ENCODE measurements around the gene ACSS1.
A peak's percentile ranks its signal among the peaks of the same experiment; 100 is the strongest.

Gene ACSS1

GRCh38 chr20:25058051-25058846 is at the start of gene ACSS1:
ACSS1 (minus strand) TSS chr20:25058139; CDS start chr20:25058102, 37 bp downstream.
- peak; percentile 66 for DNase-seq (ENCODE audit: low spot score)
- H3K27ac Mint-ChIP-seq = peak within 1 kb of the TSS; percentile 86
- H3K27me3 Mint-ChIP-seq (ENCODE audit: low read depth) = peaks cover 27% of the 10 kb centered on the region
- no peaks in the 10 kb centered on the region for H3K9me3 Mint-ChIP-seq
- peaks cover 44% of the 10 kb centered on the region for H3K4me1 Mint-ChIP-seq (ENCODE audit: low read depth)
- H3K36me3 Mint-ChIP-seq (ENCODE audit: low read depth) = peaks cover 15% of the 10 kb centered on the region
- peak within 1 kb of the TSS; percentile 83 for H3K4me3 Mint-ChIP-seq

GRCh38 chr20:25103526-25103925 is 45.6 kb upstream of the ACSS1 start:
- no peak overlapping the region for H3K4me3 Mint-ChIP-seq
- no peaks in the 10 kb centered on the region for H3K36me3 Mint-ChIP-seq (ENCODE audit: low read depth)
- no peaks in the 10 kb centered on the region for H3K9me3 Mint-ChIP-seq
- no peak overlapping the region for H3K27ac Mint-ChIP-seq
- DNase-seq (ENCODE audit: low spot score) = no peak
- H3K4me1 Mint-ChIP-seq (ENCODE audit: low read depth) = peaks cover 8% of the 10 kb centered on the region
- peaks cover 15% of the 10 kb centered on the region for H3K27me3 Mint-ChIP-seq (ENCODE audit: low read depth)

DNA sequence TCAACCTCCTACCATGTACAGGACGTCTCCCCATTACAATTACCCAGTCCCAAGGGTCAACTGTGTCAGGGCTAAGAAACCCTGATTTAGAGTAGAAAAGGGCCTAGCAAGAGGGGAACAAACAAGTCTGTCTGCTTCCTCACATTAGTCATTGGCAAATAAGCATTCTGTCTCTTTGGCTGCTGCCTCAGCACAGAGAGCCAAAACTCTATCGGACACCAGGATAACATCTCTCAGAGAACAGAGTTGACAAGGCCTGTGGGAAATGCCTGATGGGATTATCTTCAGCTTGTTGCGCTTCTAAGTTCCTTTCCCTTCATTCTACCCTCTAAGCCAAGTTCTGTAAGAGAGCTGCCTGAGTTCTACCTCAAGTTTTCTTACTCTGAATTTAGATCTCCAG is 43.0 kb upstream of the ACSS1 start:
- Mint-ChIP-seq H3K9me3 (no peaks in the 10 kb centered on the region), H3K36me3 (ENCODE audit: low read depth) (no peaks in the 10 kb centered on the region), H3K4me3 (no peak overlapping the region), H3K27me3 (ENCODE audit: low read depth) (peaks cover 8% of the 10 kb centered on the region), H3K27ac (no peak overlapping the region), H3K4me1 (ENCODE audit: low read depth) (peaks cover 9% of the 10 kb centered on the region)
- no peak for DNase-seq (ENCODE audit: low spot score)

- Mint-ChIP-seq H3K4me3 (no peak overlapping the region), H3K4me1 (ENCODE audit: low read depth) (peaks cover 9% of the 10 kb centered on the region), H3K36me3 (ENCODE audit: low read depth) (no peaks in the 10 kb centered on the region), H3K27me3 (ENCODE audit: low read depth) (peaks cover 15% of the 10 kb centered on the region), H3K9me3 (no peaks in the 10 kb centered on the region), H3K27ac (no peak overlapping the region)
- no peak for DNase-seq (ENCODE audit: low spot score)
Measured at GRCh38 chr20:25099601-25100140, 41.7 kb upstream of the ACSS1 start.

DNA sequence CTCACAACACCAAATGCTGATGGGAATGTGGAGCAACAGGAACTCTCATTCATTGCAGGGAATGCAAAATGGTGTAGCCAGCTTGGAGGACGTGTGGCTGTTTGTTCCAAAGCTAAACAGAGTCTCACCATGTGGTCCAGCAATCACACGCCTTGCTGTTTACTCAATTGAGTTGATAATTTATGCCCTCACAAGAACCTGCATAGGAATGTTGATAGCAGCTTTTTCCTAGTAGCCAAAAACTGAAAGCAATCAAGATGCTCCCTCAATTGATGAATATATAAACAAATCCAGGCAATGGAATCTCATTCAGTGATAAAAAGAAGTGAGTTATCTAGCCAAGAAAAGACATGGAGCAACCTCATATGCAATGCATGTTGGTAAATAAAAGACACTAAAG is 39.6 kb upstream of the ACSS1 start:
- H3K4me3 Mint-ChIP-seq = no peak overlapping the region
- H3K9me3 Mint-ChIP-seq = no peaks in the 10 kb centered on the region
- peaks cover 9% of the 10 kb centered on the region for H3K4me1 Mint-ChIP-seq (ENCODE audit: low read depth)
- no peaks in the 10 kb centered on the region for H3K36me3 Mint-ChIP-seq (ENCODE audit: low read depth)
- peaks cover 18% of the 10 kb centered on the region for H3K27me3 Mint-ChIP-seq (ENCODE audit: low read depth)
- no peak for DNase-seq (ENCODE audit: low spot score)
- H3K27ac Mint-ChIP-seq = no peak overlapping the region

DNA sequence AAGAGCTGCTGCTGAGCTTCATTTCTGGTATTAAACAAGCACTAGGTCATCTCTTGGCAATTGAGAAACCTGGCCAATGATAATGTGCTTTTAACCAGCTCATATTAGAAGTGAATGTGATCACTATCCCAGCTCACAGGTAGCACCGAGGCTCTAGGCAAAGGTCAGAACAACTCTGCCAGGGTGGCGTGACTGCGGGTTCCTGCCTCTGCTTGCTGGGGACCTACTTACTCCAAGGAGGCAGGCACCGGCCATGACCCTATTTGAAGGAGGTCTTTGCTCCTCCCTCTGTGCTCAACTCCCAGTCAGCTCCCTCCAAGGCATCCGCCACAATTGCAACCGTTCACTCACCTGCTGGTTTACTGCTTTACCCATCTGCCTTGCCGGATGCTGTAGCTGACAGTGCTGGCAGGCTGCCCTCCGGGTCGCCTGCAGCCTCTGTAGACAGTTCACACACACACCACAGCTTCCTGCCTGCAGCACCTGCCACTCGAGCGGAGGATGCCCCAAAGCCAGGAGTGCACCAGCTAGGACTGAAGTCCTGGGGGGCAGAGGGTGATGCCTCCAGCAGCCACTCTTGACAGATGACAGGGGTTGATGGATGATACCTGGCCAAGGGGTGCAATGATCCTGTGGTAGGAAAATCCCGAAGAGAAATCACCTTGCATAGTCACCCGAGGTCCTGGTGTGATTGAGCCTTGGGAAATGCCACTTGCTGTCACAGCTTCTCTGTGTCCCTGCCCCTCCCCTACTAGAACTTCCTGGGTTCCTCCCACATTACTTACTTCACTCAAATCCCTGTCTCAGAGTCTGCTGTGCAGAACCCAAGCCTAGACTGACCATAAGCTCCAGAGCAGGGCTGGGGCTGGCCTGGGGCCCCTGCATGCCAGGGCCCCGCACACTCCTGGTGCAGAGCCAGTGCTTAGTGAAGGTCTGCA is 32.8 kb upstream of the ACSS1 start:
- peak; percentile 32 for DNase-seq (ENCODE audit: low spot score)
- Mint-ChIP-seq H3K27me3 (ENCODE audit: low read depth) (peaks cover 25% of the 10 kb centered on the region), H3K4me3 (peak overlapping the region; percentile 28), H3K36me3 (ENCODE audit: low read depth) (no peaks in the 10 kb centered on the region), H3K27ac (peak overlapping the region; percentile 47), H3K9me3 (no peaks in the 10 kb centered on the region), H3K4me1 (ENCODE audit: low read depth) (peaks cover 19% of the 10 kb centered on the region)

DNA sequence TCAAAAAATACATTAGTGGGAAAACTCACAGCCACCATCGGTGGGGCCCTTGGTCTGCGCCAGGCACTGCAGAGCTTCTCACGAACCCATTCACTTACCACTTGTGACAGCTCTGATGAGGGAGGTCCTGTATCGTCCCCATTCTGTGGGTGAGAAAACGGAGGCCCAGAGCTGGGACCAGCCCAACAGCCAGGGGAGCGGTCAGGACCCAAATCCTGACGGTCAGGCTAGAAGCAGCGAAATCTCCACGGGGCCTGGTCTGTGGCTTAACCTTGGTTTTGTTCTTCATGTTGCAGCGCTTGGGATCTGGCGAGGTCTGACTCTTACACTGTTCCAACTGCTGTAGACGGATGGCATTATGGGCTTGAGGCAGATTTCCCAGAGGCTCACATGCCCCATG is 31.7 kb upstream of the ACSS1 start:
- no peak for DNase-seq (ENCODE audit: low spot score)
- no peaks in the 10 kb centered on the region for H3K36me3 Mint-ChIP-seq (ENCODE audit: low read depth)
- H3K4me3 Mint-ChIP-seq = no peak overlapping the region
- H3K27me3 Mint-ChIP-seq (ENCODE audit: low read depth) = peaks cover 27% of the 10 kb centered on the region
- no peaks in the 10 kb centered on the region for H3K9me3 Mint-ChIP-seq
- peaks cover 19% of the 10 kb centered on the region for H3K4me1 Mint-ChIP-seq (ENCODE audit: low read depth)
- no peak overlapping the region for H3K27ac Mint-ChIP-seq

DNA sequence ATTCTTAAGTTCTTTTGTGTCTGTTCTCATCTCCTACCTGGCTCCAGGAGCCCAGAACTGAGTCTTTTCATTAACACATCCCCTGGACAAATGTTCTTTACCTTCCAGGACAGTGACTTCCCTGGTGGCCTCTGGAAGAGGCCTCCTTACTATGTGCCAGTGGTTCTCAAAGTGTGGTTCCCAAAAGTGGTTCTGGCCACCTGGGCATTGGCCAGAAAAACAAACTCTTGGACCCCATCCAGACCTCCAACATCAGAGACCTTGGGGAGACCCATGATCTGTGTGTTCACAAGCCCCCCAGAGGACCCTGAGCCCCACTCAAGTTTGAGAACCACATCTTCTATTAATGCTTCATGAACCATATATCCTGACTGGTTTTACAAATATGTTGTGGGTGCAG is 31.2 kb upstream of the ACSS1 start:
- Mint-ChIP-seq H3K4me3 (peak overlapping the region; percentile 18), H3K4me1 (ENCODE audit: low read depth) (peaks cover 19% of the 10 kb centered on the region), H3K27ac (no peak overlapping the region), H3K9me3 (no peaks in the 10 kb centered on the region), H3K36me3 (ENCODE audit: low read depth) (no peaks in the 10 kb centered on the region), H3K27me3 (ENCODE audit: low read depth) (peaks cover 33% of the 10 kb centered on the region)
- no peak for DNase-seq (ENCODE audit: low spot score)

DNA sequence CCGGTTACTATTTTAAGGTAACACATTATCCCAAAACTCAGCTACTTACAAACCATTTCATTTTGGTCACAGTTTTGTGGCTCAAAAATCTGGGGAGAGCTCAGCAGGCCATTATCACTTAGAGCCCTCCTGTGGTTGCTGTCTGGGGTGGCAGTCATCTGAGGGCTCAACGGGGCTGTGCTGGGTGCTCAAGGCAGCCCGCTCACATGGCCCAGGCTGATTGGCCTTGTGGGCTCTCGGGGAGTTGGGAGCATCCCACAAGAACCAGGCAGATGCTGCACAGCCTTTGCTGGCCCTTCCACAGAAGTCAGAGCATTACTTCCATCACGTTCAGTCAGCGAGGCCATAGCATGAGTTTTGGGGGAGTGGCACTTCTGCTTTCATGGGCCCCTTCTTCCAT is 30.3 kb upstream of the ACSS1 start:
- peaks cover 39% of the 10 kb centered on the region for H3K27me3 Mint-ChIP-seq (ENCODE audit: low read depth)
- no peak for DNase-seq (ENCODE audit: low spot score)
- no peak overlapping the region for H3K4me3 Mint-ChIP-seq
- no peaks in the 10 kb centered on the region for H3K36me3 Mint-ChIP-seq (ENCODE audit: low read depth)
- H3K9me3 Mint-ChIP-seq = no peaks in the 10 kb centered on the region
- no peak overlapping the region for H3K27ac Mint-ChIP-seq
- H3K4me1 Mint-ChIP-seq (ENCODE audit: low read depth) = peaks cover 24% of the 10 kb centered on the region

GRCh38 chr20:25087186-25087929 is 29.4 kb upstream of the ACSS1 start:
- Mint-ChIP-seq H3K4me1 (ENCODE audit: low read depth) (peaks cover 24% of the 10 kb centered on the region), H3K36me3 (ENCODE audit: low read depth) (no peaks in the 10 kb centered on the region), H3K9me3 (no peaks in the 10 kb centered on the region), H3K27ac (no peak overlapping the region), H3K27me3 (ENCODE audit: low read depth) (peaks cover 46% of the 10 kb centered on the region), H3K4me3 (no peak overlapping the region)
- DNase-seq (ENCODE audit: low spot score) = no peak

- Mint-ChIP-seq H3K36me3 (ENCODE audit: low read depth) (no peaks in the 10 kb centered on the region), H3K27ac (no peak overlapping the region), H3K4me3 (no peak overlapping the region), H3K9me3 (no peaks in the 10 kb centered on the region), H3K4me1 (ENCODE audit: low read depth) (peaks cover 16% of the 10 kb centered on the region), H3K27me3 (ENCODE audit: low read depth) (peaks cover 53% of the 10 kb centered on the region)
- DNase-seq (ENCODE audit: low spot score) = no peak
Measured at GRCh38 chr20:25085756-25086495, 28.0 kb upstream of the ACSS1 start.

- Mint-ChIP-seq H3K9me3 (no peaks in the 10 kb centered on the region), H3K36me3 (ENCODE audit: low read depth) (no peaks in the 10 kb centered on the region), H3K27me3 (ENCODE audit: low read depth) (peaks cover 64% of the 10 kb centered on the region), H3K4me3 (no peak overlapping the region), H3K27ac (no peak overlapping the region), H3K4me1 (ENCODE audit: low read depth) (peaks cover 5% of the 10 kb centered on the region)
- DNase-seq (ENCODE audit: low spot score) = no peak
Measured at GRCh38 chr20:25084626-25085187, 26.8 kb upstream of the ACSS1 start.
